ENCODE data around the gene DIDO1. TPM values are rescaled to one million over a fixed set of nuclear protein-coding genes. Genes with fewer than 3 reads are reported as not detected.
A peak's percentile ranks its signal among the peaks of the same experiment; 100 is the strongest.

DIDO1 gene
- polyA plus RNA-seq, 2 of the 4 experiments (the other 2 are of a cell fraction): 12.6 to 14.8 TPM

DNA sequence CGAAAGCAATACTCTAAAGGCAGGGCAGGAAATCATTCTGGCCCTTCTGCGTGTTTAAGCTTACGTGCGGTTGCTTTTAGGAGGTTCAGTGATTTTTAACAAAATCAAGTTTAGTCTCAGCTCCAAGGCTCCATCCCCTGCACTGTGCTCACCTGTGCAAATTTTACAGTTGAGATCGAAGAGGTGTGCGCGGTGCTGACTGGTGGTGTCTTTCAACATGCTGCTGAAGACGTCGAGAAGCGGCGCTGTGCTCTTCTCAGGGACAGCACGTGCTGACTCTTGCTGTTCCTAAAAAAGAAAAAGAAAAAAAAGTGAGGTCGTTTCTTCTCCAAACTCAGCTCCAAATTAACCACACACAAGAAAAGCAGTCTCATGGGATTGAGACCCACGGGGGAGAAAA lies 32.0 kb downstream of the DIDO1 start:
- Histone ChIP-seq H3K4me3 (no peak overlapping the region), H3K27ac (no peak overlapping the region), H3K9me3 (no peaks in the 10 kb centered on the region), H3K4me1 (no peaks in the 10 kb centered on the region), H3K4me2 (no peak overlapping the region)
- 87% methylated on average over 14 of the region's 14 CpGs for WGBS (ENCODE audit: missing lambda C conversion rate)
- no peak for FAIRE-seq
- no peak for ATAC-seq
- ChIA-PET CTCF (interaction anchor here (0.7 to 12.2 kb wide), 14 partner anchors 9 to 115 kb away, joined by 3 to 121 read pairs (median 5); partner anchors contain the start of gene TCFL5), POLR2A (no interaction called here)
- no peak for TF ChIP-seq HEYL (CRISPR knock-in tag; IDR thresholded peaks at IDR 0.05)
- no peak for DNase-seq (ENCODE audit: low read depth in 1 of 2, low spot score in 1 of 2)

DNA sequence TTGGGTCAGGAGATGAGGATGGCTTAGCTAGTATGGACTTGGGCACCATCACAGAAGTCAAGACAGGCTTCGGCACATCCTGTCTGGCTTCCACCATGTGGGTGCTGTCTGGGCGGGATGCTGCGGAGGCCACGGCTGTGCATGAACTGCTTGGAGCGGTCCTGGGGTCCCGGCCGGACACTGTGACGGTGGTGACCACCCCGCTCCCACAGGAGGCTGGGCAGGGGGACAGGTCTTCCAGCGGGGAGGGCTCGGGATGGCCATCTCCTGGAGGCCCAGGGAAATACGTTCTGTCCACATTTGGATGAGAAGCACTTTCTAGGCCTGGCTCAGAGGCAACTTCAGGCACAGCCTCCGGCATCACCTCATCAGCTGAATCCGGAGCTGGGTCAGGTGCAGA lies 32.6 kb downstream of the DIDO1 start:
- ATAC-seq (peak; percentile 45 to 62; a peak in 4 of 6 replicates), DNase-seq (ENCODE audit: low read depth in 1 of 2, low spot score in 1 of 2) (peak in 1 of 2 experiments; percentile 31), FAIRE-seq (no peak)
- Histone ChIP-seq H3K4me2 (no peak overlapping the region), H3K4me3 (no peak overlapping the region), H3K4me1 (no peaks in the 10 kb centered on the region), H3K9me3 (no peaks in the 10 kb centered on the region), H3K27ac (no peak overlapping the region)
- ChIA-PET CTCF (interaction anchor here (0.7 to 12.2 kb wide), 13 partner anchors 9 to 115 kb away, joined by 3 to 121 read pairs (median 6); partner anchors contain the start of gene TCFL5), POLR2A (no interaction called here)
- TF ChIP-seq HOXB5 (CRISPR knock-in tag; IDR thresholded peaks at IDR 0.05) (no peak), NPAS2 (CRISPR knock-in tag; IDR thresholded peaks at IDR 0.05; ENCODE audit: borderline replicate concordance) (no peak), CHD2 (IDR thresholded peaks at IDR 0.05; ENCODE audit: low read length, partially characterized antibody) (no peak), MAZ (IDR thresholded peaks at IDR 0.05; ENCODE audit: borderline replicate concordance, low read depth, low read length) (no peak), RARB (CRISPR knock-in tag; IDR thresholded peaks at IDR 0.05) (no peak)
- TF ChIP-seq, protein P1, sequence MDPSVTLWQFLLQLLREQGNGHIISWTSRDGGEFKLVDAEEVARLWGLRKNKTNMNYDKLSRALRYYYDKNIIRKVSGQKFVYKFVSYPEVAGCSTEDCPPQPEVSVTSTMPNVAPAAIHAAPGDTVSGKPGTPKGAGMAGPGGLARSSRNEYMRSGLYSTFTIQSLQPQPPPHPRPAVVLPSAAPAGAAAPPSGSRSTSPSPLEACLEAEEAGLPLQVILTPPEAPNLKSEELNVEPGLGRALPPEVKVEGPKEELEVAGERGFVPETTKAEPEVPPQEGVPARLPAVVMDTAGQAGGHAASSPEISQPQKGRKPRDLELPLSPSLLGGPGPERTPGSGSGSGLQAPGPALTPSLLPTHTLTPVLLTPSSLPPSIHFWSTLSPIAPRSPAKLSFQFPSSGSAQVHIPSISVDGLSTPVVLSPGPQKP (IDR thresholded peaks at IDR 0.05; ENCODE audit: low read depth, low read length): no peak
- TF ChIP-seq, protein P2, sequence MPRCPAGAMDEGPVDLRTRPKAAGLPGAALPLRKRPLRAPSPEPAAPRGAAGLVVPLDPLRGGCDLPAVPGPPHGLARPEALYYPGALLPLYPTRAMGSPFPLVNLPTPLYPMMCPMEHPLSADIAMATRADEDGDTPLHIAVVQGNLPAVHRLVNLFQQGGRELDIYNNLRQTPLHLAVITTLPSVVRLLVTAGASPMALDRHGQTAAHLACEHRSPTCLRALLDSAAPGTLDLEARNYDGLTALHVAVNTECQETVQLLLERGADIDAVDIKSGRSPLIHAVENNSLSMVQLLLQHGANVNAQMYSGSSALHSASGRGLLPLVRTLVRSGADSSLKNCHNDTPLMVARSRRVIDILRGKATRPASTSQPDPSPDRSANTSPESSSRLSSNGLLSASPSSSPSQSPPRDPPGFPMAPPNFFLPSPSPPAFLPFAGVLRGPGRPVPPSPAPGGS (IDR thresholded peaks at IDR 0.05): no peak
- WGBS (ENCODE audit: missing lambda C conversion rate): 94% methylated on average over 13 of the region's 14 CpGs

DNA sequence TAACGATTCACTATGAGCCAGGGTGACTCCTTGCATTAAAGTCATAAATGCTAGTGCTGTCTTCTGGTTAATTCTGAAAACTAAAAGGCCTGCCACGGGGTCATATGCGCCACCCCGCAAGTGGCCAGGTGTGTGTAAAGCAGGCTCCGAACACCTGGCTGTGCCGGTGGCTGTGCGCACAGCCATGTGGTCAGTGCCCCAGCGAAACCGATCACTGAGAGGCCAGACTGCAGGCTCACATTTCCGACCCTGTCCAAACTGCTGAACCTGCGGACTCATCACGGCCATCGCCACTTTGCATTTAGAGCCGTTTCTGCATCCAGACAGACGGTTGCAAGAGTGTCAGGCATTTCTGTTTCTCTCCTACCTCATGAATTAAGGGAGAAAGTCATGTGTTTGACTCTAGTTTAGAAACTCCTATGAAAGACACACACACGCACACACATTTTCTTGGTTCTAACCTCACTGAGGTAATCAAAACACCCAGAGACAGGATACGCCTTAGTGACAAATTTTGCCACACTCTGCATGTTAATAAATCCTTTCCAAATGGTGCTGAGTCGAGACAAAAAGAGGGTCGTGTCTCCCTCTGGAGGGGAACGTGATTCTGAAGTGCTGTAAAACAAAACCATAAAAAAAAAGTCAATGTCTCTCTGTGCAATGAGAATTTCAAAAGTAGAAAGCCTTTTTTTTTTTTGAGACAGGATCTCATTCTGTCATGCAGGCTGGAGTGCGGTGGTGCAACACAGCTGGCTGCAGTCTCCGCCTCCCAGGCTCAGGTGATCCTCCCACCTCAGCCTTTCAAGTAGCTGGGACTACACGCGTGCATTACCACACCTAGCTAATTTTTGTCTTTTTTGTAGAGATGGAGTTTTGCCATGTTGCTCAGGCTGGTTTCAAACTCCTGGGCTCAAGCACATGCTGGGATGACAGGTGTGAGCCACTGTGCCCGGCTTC lies 33.7 kb downstream of the DIDO1 start:
- ChIA-PET CTCF (interaction anchor here (1.3 to 12.2 kb wide), 9 partner anchors 10 to 116 kb away, joined by 3 to 121 read pairs (median 11); no protein-coding TSS in a partner anchor), POLR2A (no interaction called here)
- H3K4me3 ChIP-seq: no peak overlapping the region
- FAIRE-seq (no peak), DNase-seq (ENCODE audit: low read depth in 1 of 2, low spot score in 1 of 2) (no peak), ATAC-seq (no peak)
- TF ChIP-seq CBX8 (IDR thresholded peaks at IDR 0.05) (no peak), TFCP2L1 (CRISPR knock-in tag; IDR thresholded peaks at IDR 0.05) (no peak), PBX3 (IDR thresholded peaks at IDR 0.05) (no peak), MAFK (IDR thresholded peaks at IDR 0.05; ENCODE audit: partially characterized antibody) (no peak), ATOH8 (CRISPR knock-in tag; IDR thresholded peaks at IDR 0.05; ENCODE audit: low read depth) (no peak), RNF2 (IDR thresholded peaks at IDR 0.05; ENCODE audit: borderline replicate concordance, low read depth) (no peak), EP300 (IDR thresholded peaks at IDR 0.05) (no peak), MAZ (IDR thresholded peaks at IDR 0.05; ENCODE audit: borderline replicate concordance, low read depth, low read length) (no peak), HOXB5 (CRISPR knock-in tag; IDR thresholded peaks at IDR 0.05) (no peak), FOSL2 (IDR thresholded peaks at IDR 0.05) (no peak), FOSL2 (CRISPR knock-in tag; IDR thresholded peaks at IDR 0.05) (no peak), HOXA7 (CRISPR knock-in tag; IDR thresholded peaks at IDR 0.05) (no peak), NFE2L2 (conservative IDR thresholded peaks at IDR 0.05; ENCODE audit: low read length) (no peak), SMC3 (IDR thresholded peaks at IDR 0.05) (no peak), CHD4 (IDR thresholded peaks at IDR 0.05; ENCODE audit: borderline replicate concordance) (no peak), FOSB (CRISPR knock-in tag; IDR thresholded peaks at IDR 0.05) (no peak), RAD21 (conservative IDR thresholded peaks at IDR 0.05 in 1 of 2, IDR thresholded peaks at IDR 0.05 in 1 of 2) (no peak), RCOR1 (IDR thresholded peaks at IDR 0.05; ENCODE audit: low read depth, low read length) (no peak)
- TF ChIP-seq, protein P3, sequence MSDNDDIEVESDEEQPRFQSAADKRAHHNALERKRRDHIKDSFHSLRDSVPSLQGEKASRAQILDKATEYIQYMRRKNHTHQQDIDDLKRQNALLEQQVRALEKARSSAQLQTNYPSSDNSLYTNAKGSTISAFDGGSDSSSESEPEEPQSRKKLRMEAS (IDR thresholded peaks at IDR 0.05): no peak
- TF ChIP-seq, protein P4, sequence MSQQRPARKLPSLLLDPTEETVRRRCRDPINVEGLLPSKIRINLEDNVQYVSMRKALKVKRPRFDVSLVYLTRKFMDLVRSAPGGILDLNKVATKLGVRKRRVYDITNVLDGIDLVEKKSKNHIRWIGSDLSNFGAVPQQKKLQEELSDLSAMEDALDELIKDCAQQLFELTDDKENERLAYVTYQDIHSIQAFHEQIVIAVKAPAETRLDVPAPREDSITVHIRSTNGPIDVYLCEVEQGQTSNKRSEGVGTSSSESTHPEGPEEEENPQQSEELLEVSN (IDR thresholded peaks at IDR 0.05; ENCODE audit: borderline replicate concordance, low read depth): no peak
- no peak overlapping the region for H3K4me2 ChIP-seq
- H3K9me3 ChIP-seq: no peaks in the 10 kb centered on the region
- no peak overlapping the region for H3K27ac ChIP-seq
- no peaks in the 10 kb centered on the region for H3K4me1 ChIP-seq
- 91% methylated on average over 25 of the region's 25 CpGs for WGBS (ENCODE audit: missing lambda C conversion rate)

Measured in A549 (cell line).